Caki2 (cell line): ENCODE measurements around the gene EZH1. TPM values are rescaled to one million over a fixed set of nuclear protein-coding genes. Genes with fewer than 3 reads are reported as not detected.

Experiments
- DNase-seq: peaks from one replicate; pipeline ENCODE4 v3.0.0-alpha.2; 2015; ENCODE audit warnings: low read depth
- in situ Hi-C: cut with HindIII; loops from 2 replicates; pipeline ENCODE4 v1.10.0; 2016; ENCODE audit warnings: low sequenced_read_pairs, low pct_unique_long_range_greater_than_20kb, mixed read lengths
- total RNA-seq: library from RNA; depleted of rRNA; stranded (reverse); fragments of >200 nt; shearing (Covaris generic); gene quantifications from 2 replicates; pipeline ENCODE4 v1.2.3, GENCODE V29; 2014; ENCODE audit warnings: low replicate concordance; rRNA removed

EZH1 gene
- total RNA-seq, 1 experiment from 2014 or later, result 8.2 TPM

GRCh38 chr17:42659079-42659931 lies 85.5 kb downstream of the EZH1 start, which contains the start of gene TUBG2:
TSS of gene TUBG2 (plus strand) at chr17:42659284. CDS start at chr17:42659504, 220 bp downstream.
- peak; percentile 91 for DNase-seq

GRCh38 chr17:42657824-42658588 lies 86.8 kb downstream of the EZH1 start:
- in situ Hi-C loops, result no loop called here
- DNase-seq, result no peak

More at GRCh38 chr17:42659079-42659931, 85.5 kb downstream of the EZH1 start, which contains the start of gene TUBG2:
- in situ Hi-C loops, result no loop called here

- DNase-seq, result no peak
- in situ Hi-C loops, result no loop called here
These were observed 89.3 kb downstream of the EZH1 start for GRCh38 chr17:42655528-42655927.

- in situ Hi-C loops, result no loop called here
- DNase-seq, result no peak
These were observed 91.4 kb downstream of the EZH1 start for GRCh38 chr17:42653179-42654124.

GRCh38 chr17:42651392-42651791 lies 93.4 kb downstream of the EZH1 start:
- no peak for DNase-seq
- in situ Hi-C loops, result no loop called here

Other genes starting within 250 kb of the EZH1 start
- 53.9 and 64.5 TPM in 2 replicates for gene NAGLU, start 208.8 kb downstream of the EZH1 start, total RNA-seq
- gene HSD17B1, start 192.1 kb downstream of the EZH1 start, total RNA-seq, result not detected in 2 replicates
- gene COASY, start 182.9 kb downstream of the EZH1 start, total RNA-seq, result 24.0 and 29.5 TPM in 2 replicates
- gene MLX, start 177.9 kb downstream of the EZH1 start, total RNA-seq, result 13.0 and 21.9 TPM in 2 replicates
- 3.4 and 8.6 TPM in 2 replicates for gene PSMC3IP, start 167.3 kb downstream of the EZH1 start, total RNA-seq
- gene RETREG3, start 135.7 kb downstream of the EZH1 start, total RNA-seq, result 50.5 and 90.2 TPM in 2 replicates
- 74.8 and 76.6 TPM in 2 replicates for gene TUBG1, start 135.4 kb downstream of the EZH1 start, total RNA-seq
- gene TUBG2, start 85.8 kb downstream of the EZH1 start, total RNA-seq, result 3.1 and 6.7 TPM in 2 replicates
- 20.5 and 21.5 TPM in 2 replicates for gene PLEKHH3, start 68.0 kb downstream of the EZH1 start, total RNA-seq
- not detected in 2 replicates for gene CCR10, start 63.2 kb downstream of the EZH1 start, total RNA-seq
- gene CNTNAP1, start 62.5 kb downstream of the EZH1 start, total RNA-seq, result 2.0 and 3.2 TPM in 2 replicates
- not detected in 2 replicates for gene RAMP2, start 16.2 kb upstream of the EZH1 start, total RNA-seq
- gene VPS25, start 28.4 kb upstream of the EZH1 start, total RNA-seq, result 123 and 179 TPM in 2 replicates
- gene WNK4, start 35.6 kb upstream of the EZH1 start, total RNA-seq, result not detected in 2 replicates
- gene COA3, start 53.7 kb upstream of the EZH1 start, total RNA-seq, result 211 and 246 TPM in 2 replicates
- gene CNTD1, start 53.8 kb upstream of the EZH1 start, total RNA-seq, result 0.09 TPM in 1 of 2 replicates, not detected in the other
- 107 and 132 TPM in 2 replicates for gene BECN1, start 79.2 kb upstream of the EZH1 start, total RNA-seq
- gene PSME3, start 88.4 kb upstream of the EZH1 start, total RNA-seq, result 61.1 and 83.1 TPM in 2 replicates
- 0.38 TPM in 1 of 2 replicates, not detected in the other for gene AOC2, start 99.5 kb upstream of the EZH1 start, total RNA-seq
- gene AOC3, start 106.2 kb upstream of the EZH1 start, total RNA-seq, result 0.17 TPM in 1 of 2 replicates, not detected in the other
- not detected in 2 replicates for gene G6PC1, start 155.8 kb upstream of the EZH1 start, total RNA-seq
- 38.8 and 50.3 TPM in 2 replicates for gene AARSD1, start 219.4 kb upstream of the EZH1 start, total RNA-seq
- gene PTGES3L, start 235.0 kb upstream of the EZH1 start, total RNA-seq, result not detected in 2 replicates
- gene RUNDC1, start 235.5 kb upstream of the EZH1 start, total RNA-seq, result 8.9 and 9.8 TPM in 2 replicates